GM23338 (cell line): ENCODE results near the gene PDE4D.

Experiments used
- CREB1 ChIP-seq: fragments of 250-450 bp; sonication (Bioruptor Pico); IDR thresholded peaks from 2 replicates; pipeline ENCODE4 v1.5.0; 2020; ENCODE audit warnings: low read depth, mild to moderate bottlenecking, moderate library complexity
- CTCF ChIP-seq, 2 experiments: fragments of 200-600 bp in 1 of 2; sonication (generic) in 1 of 2; conservative IDR thresholded peaks; 2 replicates each; pipeline versions ENCODE4 v1.5.1 to v1.6.1; 2016 to 2017; ENCODE audit warnings: antibody characterized with exemption in 2 of 2, low read depth in 2 of 2, mild to moderate bottlenecking in 2 of 2, moderate library complexity in 1 of 2
- ETS1 ChIP-seq: IDR thresholded peaks from 2 replicates; pipeline ENCODE4 v1.6.1; 2016; ENCODE audit warnings: antibody characterized with exemption
- EZH2 ChIP-seq: fragments of 200-600 bp; sonication (generic); IDR thresholded peaks from one replicate; pipeline ENCODE4 v1.8.0; 2017; ENCODE audit warnings: antibody characterized with exemption, mild to moderate bottlenecking, low read depth; ENCODE audit not compliant: unreplicated experiment
- EZH2phosphoT487 ChIP-seq: fragments of 200-600 bp; sonication (generic); IDR thresholded peaks from one replicate; pipeline ENCODE4 v1.8.1; 2018; ENCODE audit warnings: antibody characterized with exemption; ENCODE audit not compliant: unreplicated experiment
- JUNB ChIP-seq: IDR thresholded peaks from one replicate; pipeline ENCODE4 v1.6.1; 2016; ENCODE audit warnings: antibody characterized with exemption; ENCODE audit not compliant: unreplicated experiment
- NANOG ChIP-seq: IDR thresholded peaks from 2 replicates; pipeline ENCODE4 v1.6.1; 2016; ENCODE audit warnings: antibody characterized with exemption, borderline replicate concordance
- POLR2AphosphoS5 ChIP-seq: IDR thresholded peaks from 2 replicates; pipeline ENCODE4 v1.6.1; 2016; ENCODE audit warnings: antibody characterized with exemption, low read depth
- REST ChIP-seq: IDR thresholded peaks from one replicate; pipeline ENCODE4 v1.6.1; 2018; ENCODE audit warnings: antibody characterized with exemption; ENCODE audit not compliant: unreplicated experiment
- ZNF114 ChIP-seq: fragments of 250-450 bp; sonication (Bioruptor Pico); IDR thresholded peaks from 2 replicates; pipeline ENCODE4 v1.5.0; 2020; ENCODE audit warnings: mild to moderate bottlenecking, moderate library complexity
- ZNF462 ChIP-seq: fragments of 250-450 bp; sonication (Bioruptor Pico); IDR thresholded peaks from 2 replicates; pipeline ENCODE4 v1.5.0; 2020; ENCODE audit warnings: mild to moderate bottlenecking, moderate library complexity

GRCh38 chr5:59593439-59594007, 300.0 kb downstream of the PDE4D start:
- no peak for TF ChIP-seq CTCF (conservative IDR thresholded peaks at IDR 0.05; ENCODE audit: low read depth in 2 of 2)
- no peak for TF ChIP-seq REST
- TF ChIP-seq EZH2phosphoT487 = no peak
- no peak for TF ChIP-seq EZH2
- TF ChIP-seq JUNB = no peak
- TF ChIP-seq CREB1 (CRISPR knock-in tag) = no peak
- no peak for TF ChIP-seq NANOG
- TF ChIP-seq POLR2AphosphoS5 = no peak
- no peak for TF ChIP-seq ZNF114 (CRISPR knock-in tag)
- TF ChIP-seq ETS1 = no peak
- no peak for TF ChIP-seq ZNF462 (CRISPR knock-in tag)
